ENCODE results near the gene PPP3R1.

- TF ChIP-seq CTCF (IDR thresholded peaks at IDR 0.05; ENCODE audit: low read length) (no peak), EZH2 (IDR thresholded peaks at IDR 0.05; ENCODE audit: borderline replicate concordance, low read length) (no peak)
Observed at GRCh38 chr2:68178432-68178831, 73.9 kb downstream of the PPP3R1 start.

Data from OCI-LY1 (cell line).